GM12878 (cell line): ENCODE data around the gene PSMB8. TPM values are rescaled to one million over a fixed set of nuclear protein-coding genes. Genes with fewer than 3 reads are reported as not detected.
A peak's percentile ranks its signal among the peaks of the same experiment; 100 is the strongest.

Experiments
- ATF3 ChIP-seq: IDR thresholded peaks from 2 replicates; pipeline ENCODE4 v1.6.1; 2011; ENCODE audit warnings: low read depth, mild to moderate bottlenecking, low read length, moderate library complexity, borderline replicate concordance; ENCODE audit errors: extremely low read depth
- EED ChIP-seq: sonication (generic); IDR thresholded peaks from 2 replicates; pipeline ENCODE4 v1.6.1; 2016; ENCODE audit warnings: antibody characterized with exemption, low read depth
- IKZF2 ChIP-seq, 2 experiments: fragments of 450-650 bp; IDR thresholded peaks; 2 replicates each; pipeline ENCODE4 v1.6.1; 2017; ENCODE audit warnings: mild to moderate bottlenecking in 2 of 2, moderate library complexity in 2 of 2
- JUNB ChIP-seq: IDR thresholded peaks from 2 replicates; pipeline ENCODE4 v1.6.1; 2016; ENCODE audit warnings: antibody characterized with exemption, mild to moderate bottlenecking
- MEF2A ChIP-seq: IDR thresholded peaks from 2 replicates; pipeline ENCODE4 v1.6.1; 2011; ENCODE audit warnings: low read depth, mild to moderate bottlenecking, low read length, moderate library complexity; ENCODE audit not compliant: insufficient read depth
- MYC ChIP-seq: IDR thresholded peaks from 2 replicates; pipeline ENCODE4 v1.6.1; 2011; ENCODE audit warnings: mild to moderate bottlenecking, low read length, moderate library complexity, inconsistent platforms; ENCODE audit not compliant: insufficient read depth, insufficient replicate concordance, insufficient read length, severe bottlenecking
- NKRF ChIP-seq: fragments of 450-650 bp; conservative IDR thresholded peaks from 2 replicates; pipeline ENCODE4 v1.6.1; 2017; ENCODE audit warnings: mild to moderate bottlenecking, moderate library complexity
- POLR2A ChIP-seq: IDR thresholded peaks from 2 replicates; pipeline ENCODE4 v1.6.1; 2011; ENCODE audit warnings: low read depth, mild to moderate bottlenecking, low read length
- RELA ChIP-seq: fragments of 450-650 bp; IDR thresholded peaks from 2 replicates; pipeline ENCODE4 v1.8.0; 2014; ENCODE audit warnings: borderline replicate concordance; ENCODE audit not compliant: partially characterized antibody
- SMC3 ChIP-seq: IDR thresholded peaks from 2 replicates; pipeline ENCODE4 v1.6.1; 2011; ENCODE audit warnings: low read length, improper control_type of control experiment, borderline replicate concordance
- ZNF217 ChIP-seq: fragments of 450-650 bp; IDR thresholded peaks from 2 replicates; pipeline ENCODE4 v1.6.1; 2017; ENCODE audit warnings: antibody characterized with exemption, mild to moderate bottlenecking
- ZNF592 ChIP-seq: fragments of 450-650 bp; IDR thresholded peaks from 2 replicates; pipeline ENCODE4 v1.6.1; 2017; ENCODE audit warnings: mild to moderate bottlenecking, moderate library complexity
- ZNF687 ChIP-seq: fragments of 450-650 bp; IDR thresholded peaks from 2 replicates; pipeline ENCODE4 v1.6.1; 2017; ENCODE audit warnings: mild to moderate bottlenecking, moderate library complexity
- polyA plus RNA-seq, 11 experiments: library from polyadenylated mRNA; depleted of rRNA in 4 of 11; unstranded in 6 of 11; stranded (reverse) in 5 of 11; fragments of >200 nt; fragmentation: Nextera tagmentation in 4 of 11; fragmentation: Illumina TruSeq in 1 of 11; extraction: Ambion mirVana in 4 of 11; extraction: Trizol in 1 of 11; gene quantifications; 1 replicate in 1 of 11; 2 replicates in 10 of 11; pipeline versions ENCODE4 v1.2.1 to v1.2.3, GENCODE V29; 2011 to 2016; ENCODE audit warnings: inconsistent platforms in 2 of 11, missing spikeins in 2 of 11, low read depth in 1 of 11
- total RNA-seq, 4 experiments: library from RNA; depleted of rRNA in 3 of 4; stranded (reverse); fragments of >200 nt in 3 of 4; fragmentation: Illumina TruSeq in 1 of 4; extraction: Trizol in 1 of 4; gene quantifications; 2 replicates each; pipeline versions ENCODE4 v1.2.1 to v1.2.3, GENCODE V29; 2013 to 2021
- TF ChIP-seq, protein P1 (sequence below): fragments of 450-650 bp; IDR thresholded peaks from 2 replicates; pipeline ENCODE4 v1.6.1; 2016; ENCODE audit warnings: mild to moderate bottlenecking

The PSMB8 gene
- total and polyA plus RNA-seq, 10 of the 15 experiments (the other 5 are each of a cell fraction or from before 2014, with no cell fraction given): 304 to 557 (median 379) TPM

DNA sequence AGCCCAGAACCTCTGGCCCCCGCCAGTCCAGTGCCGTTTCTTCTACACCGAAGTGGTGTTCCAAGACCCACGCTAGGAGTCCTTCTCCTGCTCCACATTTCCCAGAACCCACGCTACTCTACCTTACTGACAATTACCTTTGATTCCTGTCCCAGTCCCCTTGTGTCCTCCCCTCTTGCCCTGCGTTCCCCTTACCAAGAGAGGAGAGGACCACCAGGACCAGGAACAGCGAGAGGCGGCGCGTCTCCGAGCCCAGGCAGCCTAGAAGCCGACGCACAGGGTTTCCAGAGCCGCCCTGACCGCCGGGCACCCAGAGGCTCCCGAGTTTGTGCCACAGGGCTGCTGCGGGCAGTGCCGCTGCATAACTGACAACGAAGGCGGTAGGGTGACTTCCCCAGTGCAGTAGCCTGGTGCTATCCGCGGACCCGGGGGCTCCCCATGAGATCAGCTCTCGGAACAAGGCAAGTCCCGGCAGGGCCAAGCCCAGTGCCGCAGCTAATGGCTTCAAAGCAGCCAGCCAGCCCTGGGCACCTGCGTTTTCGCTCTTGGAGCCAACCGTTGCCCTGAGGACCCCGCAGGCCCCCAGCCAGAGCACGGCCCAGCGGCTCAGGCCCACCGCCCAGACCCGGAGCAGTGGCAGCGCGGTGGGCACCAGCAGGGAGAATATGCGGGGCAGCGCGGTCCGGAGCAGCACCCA lies 9.1 kb upstream of the PSMB8 start (continued):
- TF ChIP-seq, protein P1, sequence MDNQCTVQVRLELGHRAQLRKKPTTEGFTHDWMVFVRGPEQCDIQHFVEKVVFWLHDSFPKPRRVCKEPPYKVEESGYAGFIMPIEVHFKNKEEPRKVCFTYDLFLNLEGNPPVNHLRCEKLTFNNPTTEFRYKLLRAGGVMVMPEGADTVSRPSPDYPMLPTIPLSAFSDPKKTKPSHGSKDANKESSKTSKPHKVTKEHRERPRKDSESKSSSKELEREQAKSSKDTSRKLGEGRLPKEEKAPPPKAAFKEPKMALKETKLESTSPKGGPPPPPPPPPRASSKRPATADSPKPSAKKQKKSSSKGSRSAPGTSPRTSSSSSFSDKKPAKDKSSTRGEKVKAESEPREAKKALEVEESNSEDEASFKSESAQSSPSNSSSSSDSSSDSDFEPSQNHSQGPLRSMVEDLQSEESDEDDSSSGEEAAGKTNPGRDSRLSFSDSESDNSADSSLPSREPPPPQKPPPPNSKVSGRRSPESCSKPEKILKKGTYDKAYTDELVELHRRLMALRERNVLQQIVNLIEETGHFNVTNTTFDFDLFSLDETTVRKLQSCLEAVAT: no peak; the same call in 1 of the 2 replicates
- TF ChIP-seq SMC3 (no peak), RELA (no peak), POLR2A (no peak), ZNF592 (no peak), IKZF2 (IDR thresholded peaks at IDR 0.05) (no peak; a peak in 2 of 4 replicates), EED (no peak), MEF2A (no peak), NKRF (peak; percentile 39; the same call in 1 of the 2 replicates), ZNF687 (peak; percentile 46), MYC (no peak), ATF3 (no peak), ZNF217 (no peak), JUNB (no peak)
